Esophagus mucosa (tissue), 1 donor: ENCODE results near the gene AOX1. TPM values are rescaled to one million over a fixed set of nuclear protein-coding genes. Genes with fewer than 3 reads are reported as not detected.
"Not testable (repeated sequence)": the region's sequence is repeated elsewhere in the genome, so short reads cannot be mapped to it uniquely, and the experiment has no call there.

ENCODE experiments used
- ATAC-seq: fragments of 200-7000 bp; cut with Tn5 transposase; one replicate; pipeline ENCODE4 v1.9.1; 2020
- total RNA-seq: library from RNA; stranded (reverse); gene quantifications from one replicate; pipeline ENCODE4 v1.2.4, GENCODE V29; 2023
- donor health status: DM: yes; HTN: yes; CAD: no.

The AOX1 gene
- total RNA-seq, 1 donor from 2014 or later = 5.2 TPM

GRCh38 chr2:200603972-200604371 lies 18.2 kb downstream of the AOX1 start:
- peak; percentile 80 for ATAC-seq

DNA sequence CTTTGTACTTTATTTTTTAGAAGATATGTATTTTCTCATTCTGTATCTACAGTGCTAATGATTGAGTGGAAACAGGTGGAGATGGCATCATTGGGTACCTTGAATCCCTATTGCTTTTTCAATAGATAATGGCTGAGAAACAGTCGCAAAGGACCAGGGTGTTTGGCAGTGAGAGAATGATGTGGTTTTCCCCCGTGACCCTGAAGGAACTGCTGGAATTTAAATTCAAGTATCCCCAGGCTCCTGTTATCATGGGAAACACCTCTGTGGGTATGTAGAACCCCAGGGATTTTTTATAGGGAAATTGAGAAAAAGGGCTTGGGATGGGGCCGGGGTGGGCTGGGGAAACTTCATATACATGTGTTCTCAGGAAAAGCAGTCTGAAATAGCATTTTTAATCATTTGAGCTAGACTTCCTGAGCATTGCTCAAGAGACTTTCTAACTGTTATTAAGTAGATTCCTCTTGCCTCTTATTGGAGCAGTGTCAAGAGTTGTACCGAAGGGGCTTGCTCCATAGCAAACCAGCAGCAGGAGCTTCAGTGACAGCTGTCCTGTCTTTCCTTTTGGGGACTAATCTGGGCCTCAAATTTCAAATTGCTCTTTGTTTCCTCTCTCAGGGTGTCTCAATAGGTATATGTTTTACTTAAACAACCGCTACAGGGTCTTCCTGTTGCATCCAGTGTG lies 18.9 kb downstream of the AOX1 start:
- no peak for ATAC-seq

GRCh38 chr2:200608341-200609027 lies 22.7 kb downstream of the AOX1 start:
- ATAC-seq = no peak

- peak; percentile 88 for ATAC-seq
Observed at GRCh38 chr2:200609028-200609614, 23.3 kb downstream of the AOX1 start.

DNA sequence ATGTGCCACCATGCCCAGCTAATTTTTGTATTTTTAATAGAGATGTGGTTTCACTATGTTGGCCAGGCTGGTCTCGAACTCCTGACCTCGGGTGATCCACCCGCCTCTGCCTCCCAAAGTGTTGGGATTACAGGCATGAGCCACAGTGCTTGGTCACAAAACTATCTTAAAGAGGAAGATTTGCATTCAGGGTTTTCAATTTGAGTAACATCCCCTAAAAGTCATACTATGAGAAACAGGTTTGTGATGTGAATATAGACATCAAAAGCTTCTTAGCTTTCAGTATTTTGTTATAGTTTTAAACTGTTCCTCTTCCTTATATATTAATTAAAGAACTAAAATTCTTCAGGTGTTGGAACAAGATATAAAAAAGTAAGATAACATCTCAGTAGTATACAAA lies 24.4 kb downstream of the AOX1 start:
- ATAC-seq = not testable (repeated sequence)

GRCh38 chr2:200613692-200614091 lies 27.9 kb downstream of the AOX1 start:
- ATAC-seq = no peak

DNA sequence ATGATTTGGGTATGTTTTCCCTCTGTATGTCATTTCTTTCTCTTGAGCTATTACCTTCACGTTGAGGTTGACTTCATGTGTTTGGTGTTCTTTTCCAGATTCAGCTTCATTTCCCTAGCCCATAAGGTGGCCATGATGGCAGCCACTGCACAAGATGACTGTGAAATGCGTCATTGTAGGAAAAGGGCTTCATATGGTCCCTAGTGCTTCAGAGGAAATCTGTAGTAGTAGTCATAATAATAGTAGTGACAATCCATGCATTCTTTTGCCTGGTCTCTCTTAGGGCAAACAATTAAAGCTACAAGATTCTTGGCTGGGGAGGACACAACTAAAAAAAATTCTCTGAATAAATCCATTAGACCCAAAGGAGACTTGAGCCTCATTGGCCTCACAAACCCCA lies 28.4 kb downstream of the AOX1 start:
- no peak for ATAC-seq

DNA sequence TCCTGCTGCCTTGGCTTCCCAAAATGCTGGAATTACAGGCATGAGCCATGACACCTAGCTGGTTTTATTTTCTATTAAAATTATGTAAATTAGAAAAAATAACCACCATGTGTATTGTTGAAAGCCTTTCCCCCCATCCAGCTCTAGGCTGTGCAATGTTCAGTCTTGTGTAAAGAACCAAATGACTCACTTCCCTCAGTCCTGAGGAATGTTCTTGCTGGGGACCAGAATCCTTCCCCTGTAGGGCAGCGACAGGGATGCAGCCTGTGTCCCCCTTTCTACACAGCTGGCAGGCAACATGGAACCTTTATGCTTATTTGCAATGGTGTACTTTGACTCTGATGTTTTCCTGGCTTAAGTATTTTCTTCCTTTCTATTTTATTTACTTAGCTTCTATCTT lies 29.4 kb downstream of the AOX1 start:
- ATAC-seq = no peak

DNA sequence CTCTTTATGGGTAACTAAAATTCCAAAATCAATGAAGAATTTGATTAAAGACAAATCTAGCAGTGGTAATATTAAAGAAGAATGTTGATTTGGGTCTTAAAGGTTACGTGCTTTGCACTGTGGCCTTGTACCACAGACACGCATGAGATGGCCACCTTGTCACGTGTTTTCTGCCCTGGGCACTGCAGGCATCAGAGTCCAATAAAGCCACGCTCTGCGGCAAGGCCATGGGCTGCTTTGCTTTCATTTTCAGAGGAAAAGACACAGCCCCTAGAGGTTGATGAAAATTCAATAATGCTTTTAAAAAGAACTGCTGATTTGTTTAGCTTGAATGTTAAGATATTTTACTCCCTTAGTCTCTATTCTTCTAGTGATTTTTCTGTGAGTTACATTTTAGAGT lies 30.4 kb downstream of the AOX1 start:
- ATAC-seq = no peak

DNA sequence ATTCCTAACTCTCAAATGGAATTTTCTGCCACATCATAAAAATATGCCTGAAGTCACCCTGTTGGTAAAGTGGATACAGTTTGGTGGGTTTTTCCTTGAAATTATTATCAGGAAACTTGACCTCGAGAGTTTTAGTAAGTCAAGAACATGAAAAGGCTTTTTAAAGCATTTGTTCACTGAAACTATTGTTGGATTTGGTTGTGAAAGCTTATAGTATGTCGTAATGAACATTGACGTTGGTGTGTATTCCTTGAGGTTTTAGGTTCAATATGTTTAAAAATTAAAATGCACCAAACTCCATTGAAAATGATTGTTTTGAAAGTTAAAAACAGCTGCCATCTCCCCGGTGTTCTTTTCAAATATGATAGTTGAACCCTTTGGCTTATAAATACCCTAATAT lies 30.8 kb downstream of the AOX1 start:
- no peak for ATAC-seq

- ATAC-seq = no peak
Observed at GRCh38 chr2:200617156-200618053, 31.6 kb downstream of the AOX1 start.

- no peak for ATAC-seq
Observed at GRCh38 chr2:200618054-200618419, 32.2 kb downstream of the AOX1 start.

GRCh38 chr2:200618590-200619021 lies 32.8 kb downstream of the AOX1 start:
- no peak for ATAC-seq

DNA sequence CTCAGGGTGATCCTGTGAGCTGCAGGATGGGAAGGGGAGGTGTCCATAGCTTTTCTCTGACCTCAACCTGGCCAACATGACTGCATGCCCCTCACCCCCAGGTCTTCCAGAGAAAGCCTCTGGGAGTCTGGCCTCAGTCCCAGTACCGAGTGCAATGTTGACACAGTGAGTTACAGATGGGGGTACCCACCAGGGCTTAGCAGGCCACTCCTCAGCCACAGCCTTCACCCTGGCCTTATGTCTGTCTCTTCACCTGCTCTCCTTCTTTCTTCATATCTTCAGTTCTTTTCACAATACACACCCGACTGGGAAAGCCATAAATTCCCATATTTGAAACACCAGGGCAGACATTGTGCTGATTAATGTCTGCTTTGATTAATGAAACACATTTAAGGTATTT lies 33.5 kb downstream of the AOX1 start:
- ATAC-seq = no peak

GRCh38 chr2:200620606-200621390 lies 35.0 kb downstream of the AOX1 start:
- ATAC-seq = no peak

DNA sequence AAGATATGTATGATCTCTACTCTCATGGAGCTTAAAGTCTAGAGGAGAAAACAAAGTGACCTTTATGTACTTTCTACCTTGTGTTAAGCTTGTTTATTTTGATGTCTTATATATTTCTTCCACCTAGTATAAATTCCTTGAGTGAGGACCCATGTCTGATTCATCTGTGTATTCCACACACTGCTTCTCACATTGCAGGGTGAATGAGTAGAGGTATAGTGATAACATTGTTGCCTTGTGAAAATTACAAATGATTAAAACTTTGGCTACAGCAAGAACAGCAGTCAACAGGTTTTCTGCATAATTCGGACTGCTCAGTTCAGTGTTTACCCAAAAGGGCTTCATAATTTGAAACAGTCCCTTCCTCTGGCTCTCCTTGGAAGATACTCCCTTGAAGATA lies 36.3 kb downstream of the AOX1 start:
- no peak for ATAC-seq

DNA sequence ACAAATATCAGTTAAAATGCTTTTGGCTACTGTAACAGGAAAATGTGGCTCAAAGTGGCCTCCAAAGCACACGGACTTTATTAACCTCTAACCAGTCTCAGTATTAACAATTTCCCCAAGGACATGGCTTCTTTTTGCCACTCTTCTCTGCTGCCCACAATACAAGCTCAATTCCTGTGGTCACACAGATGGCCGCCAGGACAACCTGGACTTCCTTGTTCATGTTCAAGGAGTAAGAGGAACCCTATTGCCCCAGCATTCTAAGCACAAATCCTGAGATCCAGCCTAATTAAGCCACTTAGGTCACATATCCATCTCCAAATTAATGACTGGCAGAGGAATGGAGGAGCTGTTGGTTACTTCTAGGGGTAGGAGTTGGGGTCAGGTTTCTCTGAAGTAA lies 38.2 kb downstream of the AOX1 start:
- no peak for ATAC-seq

GRCh38 chr2:200624658-200625057 lies 38.8 kb downstream of the AOX1 start:
- no peak for ATAC-seq

DNA sequence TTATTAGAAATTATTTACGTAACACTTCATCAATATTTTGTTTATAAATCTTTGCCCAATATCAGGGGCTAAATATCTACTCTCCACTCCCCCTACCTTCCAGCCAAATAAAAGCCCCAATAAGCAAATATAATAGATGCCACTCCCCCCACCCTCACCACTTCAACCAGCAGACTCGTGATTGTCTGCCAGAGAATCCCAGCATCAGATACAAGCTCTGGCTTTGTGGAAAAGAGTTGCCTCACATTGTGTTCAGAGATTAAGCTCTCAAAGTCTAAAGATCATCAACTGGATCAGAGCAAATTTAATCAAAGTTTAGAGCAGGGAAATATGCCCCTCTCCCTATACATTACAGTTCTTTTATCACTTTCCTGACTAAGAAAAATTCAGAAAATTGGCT lies 39.5 kb downstream of the AOX1 start:
- ATAC-seq = no peak

DNA sequence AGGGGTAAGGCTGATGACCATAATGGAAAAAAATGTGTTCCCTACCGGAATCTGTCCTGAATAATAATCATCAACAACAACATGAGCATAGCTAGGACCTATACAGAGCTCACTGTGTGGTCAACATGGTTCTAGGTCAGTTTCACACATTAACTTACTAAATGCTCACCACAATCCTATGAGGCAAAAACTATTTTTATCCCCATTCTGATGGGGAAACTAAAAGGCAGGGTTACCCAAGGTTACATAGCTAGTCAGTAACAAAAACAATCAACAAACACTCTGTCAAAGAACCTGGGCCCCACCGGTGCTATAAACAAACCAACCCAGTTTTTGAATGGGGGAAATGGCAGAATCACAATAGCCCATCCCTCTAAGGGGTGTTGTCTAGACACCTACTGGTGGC lies 40.1 kb downstream of the AOX1 start:
- ATAC-seq = no peak

GRCh38 chr2:200627110-200627770 lies 41.4 kb downstream of the AOX1 start:
- ATAC-seq = no peak

DNA sequence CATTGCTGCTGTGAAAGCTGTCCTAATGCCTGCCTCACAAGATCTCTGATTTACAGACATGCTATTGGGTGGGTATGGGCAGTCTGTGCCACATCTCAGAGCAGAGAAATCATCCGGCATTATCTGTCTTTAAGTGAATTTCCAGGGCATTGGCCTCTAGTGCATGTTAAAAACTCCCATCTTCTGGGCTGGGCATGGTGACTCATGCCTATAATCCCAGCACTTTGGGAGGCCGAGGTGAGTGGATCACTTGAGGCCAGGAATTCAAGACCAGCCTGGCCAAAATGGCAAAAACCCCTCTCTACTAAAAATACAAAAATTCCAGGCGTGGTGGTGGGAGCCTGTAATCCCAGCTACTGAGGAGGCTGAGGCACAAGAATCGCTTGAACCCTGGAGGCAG lies 42.6 kb downstream of the AOX1 start:
- not testable (repeated sequence) for ATAC-seq
